Measurements from ENCODE around the gene TUBB2A. TPM values are rescaled to one million over a fixed set of nuclear protein-coding genes. Genes with fewer than 3 reads are reported as not detected.

The TUBB2A gene
- total RNA-seq, 1 experiment from 2014 or later: 839 TPM

- Histone ChIP-seq H3K27me3 (ENCODE audit: control insufficient read depth, insufficient read depth, low read length) (no peaks in the 10 kb centered on the region), H3K36me3 (replicated peaks; ENCODE audit: control insufficient read depth, insufficient read depth, low read length) (peaks cover 35% of the 10 kb centered on the region), H3K4me3 (ENCODE audit: insufficient read depth, low read depth, low read length) (no peak overlapping the region)
- peak; percentile 60 for DNase-seq
Observed at GRCh38 chr6:3133515-3133914, 23.8 kb downstream of the TUBB2A start.

DNA sequence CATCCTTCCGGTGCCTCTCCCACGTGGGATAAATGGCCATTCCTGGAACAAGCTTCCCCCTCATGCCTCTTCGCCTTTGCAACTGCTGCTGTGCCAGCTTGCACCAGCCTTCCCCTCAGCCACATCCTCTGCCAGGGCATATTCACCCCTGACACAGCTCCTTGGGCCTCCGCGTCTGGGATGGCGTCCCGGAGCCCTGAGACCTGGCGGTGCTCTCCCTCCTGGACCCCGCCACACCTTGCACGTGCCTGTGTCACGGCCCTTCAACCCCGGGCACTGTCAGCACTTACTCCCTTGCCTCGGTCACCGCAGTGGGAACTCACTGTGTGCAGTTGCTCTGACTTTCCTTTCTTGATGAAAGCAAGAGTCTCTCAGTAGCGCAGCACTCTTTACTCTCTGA, 25.6 kb downstream of the TUBB2A start:
- no peak for DNase-seq

DNA sequence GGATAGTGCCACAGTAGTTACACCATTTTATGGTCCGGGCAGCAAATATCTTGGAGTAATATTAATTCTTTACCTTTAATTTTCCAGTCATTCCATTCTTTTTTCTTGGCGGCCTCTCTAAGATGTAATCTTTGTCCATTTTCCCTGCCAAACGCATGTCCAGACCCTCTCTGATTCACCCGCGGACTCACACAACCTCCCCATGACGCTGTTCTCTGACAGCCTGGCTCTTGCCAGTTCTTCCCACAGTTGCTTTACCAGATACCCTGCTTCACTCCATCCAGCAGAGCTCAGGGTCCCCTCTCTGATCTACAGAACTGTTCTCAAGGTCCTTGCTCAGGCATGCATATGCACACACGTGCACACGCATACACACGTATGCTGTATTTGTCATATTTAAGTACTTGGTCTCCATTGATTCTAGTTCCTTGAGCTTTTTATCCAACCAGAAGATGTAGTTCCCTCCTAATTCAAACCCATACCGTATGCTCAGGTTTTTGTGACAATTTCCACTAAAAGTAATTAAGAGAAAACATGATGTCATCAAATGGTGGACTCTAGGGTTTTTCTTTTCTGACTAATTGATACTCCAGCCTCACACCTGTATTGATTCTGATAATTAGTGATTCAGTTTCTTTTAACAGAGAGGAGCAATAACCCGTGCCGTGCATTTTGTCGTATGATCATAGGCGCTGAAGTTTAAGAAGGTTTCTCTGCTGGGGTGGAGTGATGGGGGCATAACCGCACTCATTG, 28.8 kb downstream of the TUBB2A start:
- Histone ChIP-seq H3K36me3 (replicated peaks; ENCODE audit: control insufficient read depth, insufficient read depth, low read length) (peaks cover 31% of the 10 kb centered on the region), H3K4me3 (ENCODE audit: insufficient read depth, low read depth, low read length) (no peak overlapping the region)

More for the DNA sequence above, 25.6 kb downstream of the TUBB2A start:
- H3K27me3 ChIP-seq (ENCODE audit: control insufficient read depth, insufficient read depth, low read length): no peaks in the 10 kb centered on the region
- peaks cover 34% of the 10 kb centered on the region for H3K36me3 ChIP-seq (replicated peaks; ENCODE audit: control insufficient read depth, insufficient read depth, low read length)
- no peak overlapping the region for H3K4me3 ChIP-seq (ENCODE audit: insufficient read depth, low read depth, low read length)

DNA sequence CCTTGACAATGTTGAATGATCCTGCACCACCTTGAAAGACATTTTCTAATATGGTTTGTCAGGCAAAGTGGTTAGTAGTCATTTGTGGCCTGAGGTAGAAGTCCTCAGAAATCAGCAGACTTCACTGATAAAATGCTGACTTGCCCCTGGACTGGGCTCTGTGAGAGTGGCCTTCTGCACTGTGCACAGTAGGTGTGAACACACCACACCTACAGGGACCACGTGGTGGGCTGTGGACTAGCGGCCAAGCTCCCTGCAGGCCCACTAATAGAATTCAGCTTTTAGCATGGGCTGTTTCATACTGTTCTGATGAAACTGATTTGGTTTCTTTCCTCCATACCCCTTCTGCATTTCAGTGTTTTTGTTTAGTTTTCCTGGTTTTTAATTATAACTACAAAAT, 31.5 kb downstream of the TUBB2A start:
- Histone ChIP-seq H3K36me3 (replicated peaks; ENCODE audit: control insufficient read depth, insufficient read depth, low read length) (peaks cover 19% of the 10 kb centered on the region), H3K4me3 (ENCODE audit: insufficient read depth, low read depth, low read length) (no peak overlapping the region), H3K27me3 (ENCODE audit: control insufficient read depth, insufficient read depth, low read length) (no peaks in the 10 kb centered on the region)
- DNase-seq: no peak

More for the DNA sequence above, 28.8 kb downstream of the TUBB2A start:
- no peaks in the 10 kb centered on the region for H3K27me3 ChIP-seq (ENCODE audit: control insufficient read depth, insufficient read depth, low read length)
- no peak for DNase-seq

- H3K36me3 ChIP-seq (replicated peaks; ENCODE audit: control insufficient read depth, insufficient read depth, low read length): peaks cover 14% of the 10 kb centered on the region
- no peak for DNase-seq
- H3K27me3 ChIP-seq (ENCODE audit: control insufficient read depth, insufficient read depth, low read length): no peaks in the 10 kb centered on the region
- no peak overlapping the region for H3K4me3 ChIP-seq (ENCODE audit: insufficient read depth, low read depth, low read length)
Observed at GRCh38 chr6:3124667-3125066, 32.7 kb downstream of the TUBB2A start.

- H3K4me3 ChIP-seq (ENCODE audit: insufficient read depth, low read depth, low read length): no peak overlapping the region
- H3K36me3 ChIP-seq (replicated peaks; ENCODE audit: control insufficient read depth, insufficient read depth, low read length): peaks cover 4% of the 10 kb centered on the region; the same call in 1 of the 2 replicates
- no peaks in the 10 kb centered on the region for H3K27me3 ChIP-seq (ENCODE audit: control insufficient read depth, insufficient read depth, low read length)
- no peak for DNase-seq
Observed at GRCh38 chr6:3122823-3123182, 34.5 kb downstream of the TUBB2A start.

GRCh38 chr6:3120765-3121089, 36.6 kb downstream of the TUBB2A start:
- no peak for DNase-seq
- H3K36me3 ChIP-seq (replicated peaks; ENCODE audit: control insufficient read depth, insufficient read depth, low read length): peaks cover 2% of the 10 kb centered on the region; the same call in 1 of the 2 replicates
- H3K4me3 ChIP-seq (ENCODE audit: insufficient read depth, low read depth, low read length): no peak overlapping the region
- no peaks in the 10 kb centered on the region for H3K27me3 ChIP-seq (ENCODE audit: control insufficient read depth, insufficient read depth, low read length)

GRCh38 chr6:3119040-3119723, 38.2 kb downstream of the TUBB2A start:
- no peaks in the 10 kb centered on the region for H3K27me3 ChIP-seq (ENCODE audit: control insufficient read depth, insufficient read depth, low read length)
- no peak for DNase-seq

DNA sequence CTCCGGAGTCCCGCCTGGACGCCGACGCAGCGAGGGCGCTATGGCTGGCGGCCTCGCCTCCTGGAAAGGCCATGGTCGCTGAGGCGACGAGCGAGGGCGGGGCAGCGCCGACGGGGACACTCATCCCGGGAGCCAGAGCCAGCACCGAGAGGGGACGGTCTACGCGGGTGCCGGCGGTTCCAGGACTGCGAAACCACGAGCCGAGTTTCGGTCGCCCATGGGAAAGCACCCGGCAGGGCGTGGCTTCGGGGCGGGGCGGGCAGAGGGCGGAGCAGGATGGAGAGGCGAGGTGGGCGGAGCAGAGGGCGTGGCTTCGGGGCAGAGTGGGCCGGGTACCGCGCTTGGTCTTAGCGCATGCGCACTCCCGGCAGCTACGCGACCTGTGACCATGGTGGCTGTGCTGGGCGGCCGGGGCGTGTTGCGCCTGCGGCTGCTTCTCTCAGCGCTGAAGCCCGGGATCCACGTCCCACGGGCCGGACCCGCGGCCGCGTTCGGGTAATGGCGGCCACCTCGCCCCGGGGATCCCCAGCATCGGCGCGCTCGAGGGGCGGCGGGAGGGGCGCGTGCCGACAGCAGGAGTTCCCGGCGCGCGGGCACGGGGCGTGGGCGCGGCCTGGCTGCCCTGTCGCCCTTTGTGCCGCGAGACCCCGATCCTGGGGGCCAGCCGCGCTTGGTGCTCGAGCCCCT, 38.8 kb downstream of the TUBB2A start, which contains the start of gene BPHL:
Gene BPHL (plus strand): TSS at position 359 of the 687 bp plus-strand sequence. CDS start 30 bp downstream, at position 389.
- Histone ChIP-seq H3K36me3 (replicated peaks; ENCODE audit: control insufficient read depth, insufficient read depth, low read length) (no peaks in the 10 kb centered on the region; the same call in 1 of the 2 replicates), H3K4me3 (ENCODE audit: insufficient read depth, low read depth, low read length) (peak within 1 kb of the TSS; percentile 79), H3K27me3 (ENCODE audit: control insufficient read depth, insufficient read depth, low read length) (no peaks in the 10 kb centered on the region)
- peak; percentile 100 for DNase-seq

More at GRCh38 chr6:3119040-3119723, 38.2 kb downstream of the TUBB2A start:
- Histone ChIP-seq H3K36me3 (replicated peaks; ENCODE audit: control insufficient read depth, insufficient read depth, low read length) (no peaks in the 10 kb centered on the region), H3K4me3 (ENCODE audit: insufficient read depth, low read depth, low read length) (peak overlapping the region; percentile 79)

GRCh38 chr6:3117912-3118352, 39.4 kb downstream of the TUBB2A start:
- DNase-seq: no peak
- Histone ChIP-seq H3K4me3 (ENCODE audit: insufficient read depth, low read depth, low read length) (peak overlapping the region; percentile 79), H3K36me3 (replicated peaks; ENCODE audit: control insufficient read depth, insufficient read depth, low read length) (peaks cover 3% of the 10 kb centered on the region), H3K27me3 (ENCODE audit: control insufficient read depth, insufficient read depth, low read length) (no peaks in the 10 kb centered on the region)

DNA sequence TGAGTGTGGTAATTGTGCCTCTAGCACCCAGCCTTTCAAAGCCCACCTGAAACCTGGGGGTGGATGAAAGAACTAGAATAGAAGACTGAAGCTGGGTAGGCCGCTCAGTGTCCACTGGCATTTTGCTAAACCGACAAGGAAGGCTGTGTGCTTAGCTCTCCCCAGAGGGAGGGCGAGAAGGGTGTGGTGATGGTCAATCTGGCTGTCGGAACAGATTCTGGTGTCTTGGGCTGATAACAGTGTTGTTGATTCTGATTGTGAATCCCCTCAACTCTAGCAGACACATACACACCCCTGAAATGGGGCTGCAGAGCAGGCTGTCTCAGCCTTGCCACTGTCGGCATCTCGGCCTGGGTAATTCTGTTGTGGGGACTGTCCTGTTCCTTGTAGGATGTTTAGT, 43.0 kb downstream of the TUBB2A start:
- Histone ChIP-seq H3K36me3 (replicated peaks; ENCODE audit: control insufficient read depth, insufficient read depth, low read length) (peaks cover 4% of the 10 kb centered on the region), H3K27me3 (ENCODE audit: control insufficient read depth, insufficient read depth, low read length) (no peaks in the 10 kb centered on the region), H3K4me3 (ENCODE audit: insufficient read depth, low read depth, low read length) (no peak overlapping the region)
- no peak for DNase-seq

GRCh38 chr6:3109761-3110160, 47.6 kb downstream of the TUBB2A start:
- DNase-seq: no peak
- H3K36me3 ChIP-seq (replicated peaks; ENCODE audit: control insufficient read depth, insufficient read depth, low read length): peaks cover 10% of the 10 kb centered on the region
- no peaks in the 10 kb centered on the region for H3K27me3 ChIP-seq (ENCODE audit: control insufficient read depth, insufficient read depth, low read length)
- H3K4me3 ChIP-seq (ENCODE audit: insufficient read depth, low read depth, low read length): no peak overlapping the region

DNA sequence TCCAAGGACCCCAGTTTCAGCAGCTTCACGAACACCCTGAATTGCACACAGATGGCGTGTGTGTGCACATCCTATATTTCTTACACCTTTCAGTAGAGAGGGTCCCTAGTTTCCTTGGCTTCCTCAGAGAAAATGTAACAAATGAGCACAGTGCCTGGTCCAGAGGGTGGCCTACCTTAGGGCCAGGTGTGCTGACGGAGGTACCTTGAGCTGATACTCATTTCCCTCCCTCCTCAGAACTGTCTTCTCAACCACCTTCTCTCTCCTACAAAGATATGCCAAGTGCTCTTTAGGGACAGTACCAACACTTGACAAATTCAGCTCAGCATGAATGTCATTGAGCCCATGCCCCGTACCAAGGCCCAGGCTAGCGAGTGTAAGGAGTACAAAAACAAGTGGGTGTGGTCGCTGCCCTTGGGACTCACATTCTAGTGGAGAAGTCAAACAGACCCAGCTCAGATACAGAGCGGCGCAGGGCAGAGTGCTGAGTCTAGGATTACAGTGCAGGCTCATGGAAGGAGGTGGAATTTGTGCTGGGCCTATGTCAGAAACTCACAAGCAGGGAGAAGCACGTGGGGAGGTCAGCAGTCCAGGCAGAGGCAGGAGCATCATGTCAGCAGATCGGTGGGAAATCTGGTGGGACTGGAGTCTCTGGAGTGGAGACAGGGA, 48.5 kb downstream of the TUBB2A start:
- DNase-seq: no peak
- no peak overlapping the region for H3K4me3 ChIP-seq (ENCODE audit: insufficient read depth, low read depth, low read length)
- peaks cover 14% of the 10 kb centered on the region for H3K36me3 ChIP-seq (replicated peaks; ENCODE audit: control insufficient read depth, insufficient read depth, low read length)
- H3K27me3 ChIP-seq (ENCODE audit: control insufficient read depth, insufficient read depth, low read length): no peaks in the 10 kb centered on the region
